HL-60 (cell line): ENCODE measurements around the gene EVA1A.

Experiments
- DNase-seq, 2 experiments: peaks; one replicate each; pipeline ENCODE4 v3.0.0-alpha.2; 2010 to 2020; ENCODE audit warnings: low read depth in 1 of 2, low spot score in 1 of 2
- H3K27ac ChIP-seq: fragments of 250-450 bp; sonication (Bioruptor Pico); replicated peaks from 2 replicates; pipeline ENCODE4 v1.5.1; 2020; ENCODE audit warnings: mild to moderate bottlenecking, moderate library complexity
- H3K27me3 ChIP-seq: fragments of 250-450 bp; sonication (Bioruptor Pico); 2 replicates; pipeline ENCODE4 v1.5.1; 2021; ENCODE audit warnings: mild to moderate bottlenecking, moderate library complexity; ENCODE audit not compliant: insufficient read depth, poor library complexity, severe bottlenecking
- H3K4me3 ChIP-seq: replicated peaks from 2 replicates; pipeline ENCODE4 v1.5.1; 2011; ENCODE audit warnings: mild to moderate bottlenecking, control low read depth, low read length; ENCODE audit not compliant: insufficient read depth
- GABPA ChIP-seq: IDR thresholded peaks from 2 replicates; pipeline ENCODE4 v1.6.1; 2012; ENCODE audit warnings: low read depth
- POLR2AphosphoS5 ChIP-seq: IDR thresholded peaks from 2 replicates; pipeline ENCODE4 v1.6.1; 2012; ENCODE audit warnings: low read depth
- SPI1 ChIP-seq: IDR thresholded peaks from 2 replicates; pipeline ENCODE4 v1.6.1; 2012; ENCODE audit warnings: low read depth, mild to moderate bottlenecking, borderline replicate concordance
- TF ChIP-seq, protein P1 (sequence below): IDR thresholded peaks from 2 replicates; pipeline ENCODE4 v1.6.1; 2012; ENCODE audit warnings: low read depth; ENCODE audit not compliant: insufficient replicate concordance
- TF ChIP-seq, protein P2 (sequence below): IDR thresholded peaks from one replicate; pipeline ENCODE4 v1.5.1; 2011; ENCODE audit warnings: low read length, control low read depth, inconsistent platforms; ENCODE audit not compliant: insufficient read depth

The EVA1A gene

DNA sequence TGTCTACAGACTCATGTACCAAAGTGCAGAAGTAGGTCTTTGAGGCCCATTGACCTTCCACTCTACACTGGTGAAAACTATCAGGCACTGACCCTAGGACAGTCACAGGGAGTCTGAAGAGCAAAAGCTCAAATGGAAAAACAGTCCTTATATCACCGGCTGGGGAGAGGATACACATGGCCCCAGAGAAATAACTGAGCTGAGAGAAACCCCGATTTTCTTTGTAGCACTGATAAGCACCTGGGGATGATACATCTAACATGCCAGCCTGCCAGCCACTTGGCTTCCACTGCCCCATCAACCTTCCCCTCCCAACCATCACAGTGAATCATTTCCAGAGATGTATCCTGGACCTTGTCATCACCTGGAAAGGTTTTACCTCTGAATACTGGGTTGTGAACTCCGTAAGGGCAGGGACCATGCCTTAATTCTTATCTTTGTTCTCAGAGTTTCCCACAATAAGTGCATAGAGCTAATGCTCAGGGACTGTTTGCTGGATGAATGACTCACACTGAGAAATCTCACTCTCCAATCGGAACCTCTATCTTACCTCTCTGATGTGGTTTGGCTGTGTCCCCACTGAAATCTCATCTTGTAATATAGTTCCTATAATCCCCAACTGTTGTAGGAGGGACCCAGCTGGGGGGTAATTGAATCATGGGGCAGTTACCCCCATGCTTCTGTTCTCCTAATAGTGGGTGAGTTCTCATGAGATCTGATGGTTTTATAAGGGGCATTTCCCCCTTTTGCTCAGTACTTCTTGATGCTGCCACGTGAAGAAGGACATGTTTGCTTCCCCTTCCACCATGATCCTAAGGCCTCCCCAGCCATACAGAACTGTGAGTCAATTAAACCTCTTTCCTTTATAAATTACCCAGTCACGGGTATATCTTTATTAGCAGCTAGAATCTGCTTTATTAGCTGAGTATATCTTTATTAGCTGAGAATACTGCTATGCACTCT is 37.1 kb downstream of the EVA1A start:
- no peak for DNase-seq
- Histone ChIP-seq H3K4me3 (no peak overlapping the region), H3K27me3 (peaks cover 11% of the 10 kb centered on the region), H3K27ac (no peak overlapping the region)
- TF ChIP-seq POLR2AphosphoS5, result no peak

DNA sequence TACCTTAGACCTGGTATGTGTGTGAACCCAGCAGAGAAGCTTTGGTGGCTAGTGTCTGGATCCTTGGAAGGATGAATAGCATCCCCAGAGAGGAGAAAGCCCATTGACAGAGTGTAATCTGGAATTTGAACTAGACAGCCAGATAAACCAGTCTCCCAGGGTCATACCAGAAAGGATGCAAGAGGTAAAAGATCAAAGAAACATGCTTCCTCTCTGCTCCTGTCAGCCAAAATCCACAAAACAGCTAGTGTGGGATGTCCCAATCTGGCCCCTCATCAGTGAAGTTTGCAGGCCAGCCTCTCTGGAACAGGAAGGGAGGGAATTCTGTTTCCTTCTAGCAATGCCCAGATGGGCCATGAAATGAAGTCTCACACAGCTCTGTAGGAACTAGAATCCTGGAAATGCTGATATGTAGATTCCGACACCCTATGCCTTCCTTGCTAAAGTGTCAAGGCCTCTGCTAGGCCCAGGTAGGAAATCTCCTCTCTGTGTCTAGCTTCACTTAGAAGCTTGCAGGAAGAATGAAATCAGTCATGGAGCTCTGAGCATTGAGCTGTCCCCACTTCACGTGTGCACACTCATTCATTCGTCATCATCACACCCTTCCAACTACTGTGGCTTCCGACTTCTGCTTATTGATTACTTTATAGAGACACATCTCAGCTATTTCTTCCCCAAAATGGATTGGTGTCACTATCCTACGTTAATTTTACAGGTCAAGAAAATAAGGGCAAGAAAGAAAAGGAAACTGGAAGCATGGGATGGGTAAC is 38.0 kb downstream of the EVA1A start:
- H3K27ac ChIP-seq, result no peak overlapping the region
- DNase-seq, result no peak
- H3K27me3 ChIP-seq, result peaks cover 6% of the 10 kb centered on the region
- H3K4me3 ChIP-seq, result no peak overlapping the region
- TF ChIP-seq, protein P1, sequence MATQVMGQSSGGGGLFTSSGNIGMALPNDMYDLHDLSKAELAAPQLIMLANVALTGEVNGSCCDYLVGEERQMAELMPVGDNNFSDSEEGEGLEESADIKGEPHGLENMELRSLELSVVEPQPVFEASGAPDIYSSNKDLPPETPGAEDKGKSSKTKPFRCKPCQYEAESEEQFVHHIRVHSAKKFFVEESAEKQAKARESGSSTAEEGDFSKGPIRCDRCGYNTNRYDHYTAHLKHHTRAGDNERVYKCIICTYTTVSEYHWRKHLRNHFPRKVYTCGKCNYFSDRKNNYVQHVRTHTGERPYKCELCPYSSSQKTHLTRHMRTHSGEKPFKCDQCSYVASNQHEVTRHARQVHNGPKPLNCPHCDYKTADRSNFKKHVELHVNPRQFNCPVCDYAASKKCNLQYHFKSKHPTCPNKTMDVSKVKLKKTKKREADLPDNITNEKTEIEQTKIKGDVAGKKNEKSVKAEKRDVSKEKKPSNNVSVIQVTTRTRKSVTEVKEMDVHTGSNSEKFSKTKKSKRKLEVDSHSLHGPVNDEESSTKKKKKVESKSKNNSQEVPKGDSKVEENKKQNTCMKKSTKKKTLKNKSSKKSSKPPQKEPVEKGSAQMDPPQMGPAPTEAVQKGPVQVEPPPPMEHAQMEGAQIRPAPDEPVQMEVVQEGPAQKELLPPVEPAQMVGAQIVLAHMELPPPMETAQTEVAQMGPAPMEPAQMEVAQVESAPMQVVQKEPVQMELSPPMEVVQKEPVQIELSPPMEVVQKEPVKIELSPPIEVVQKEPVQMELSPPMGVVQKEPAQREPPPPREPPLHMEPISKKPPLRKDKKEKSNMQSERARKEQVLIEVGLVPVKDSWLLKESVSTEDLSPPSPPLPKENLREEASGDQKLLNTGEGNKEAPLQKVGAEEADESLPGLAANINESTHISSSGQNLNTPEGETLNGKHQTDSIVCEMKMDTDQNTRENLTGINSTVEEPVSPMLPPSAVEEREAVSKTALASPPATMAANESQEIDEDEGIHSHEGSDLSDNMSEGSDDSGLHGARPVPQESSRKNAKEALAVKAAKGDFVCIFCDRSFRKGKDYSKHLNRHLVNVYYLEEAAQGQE, result no peak
- TF ChIP-seq, protein P2, sequence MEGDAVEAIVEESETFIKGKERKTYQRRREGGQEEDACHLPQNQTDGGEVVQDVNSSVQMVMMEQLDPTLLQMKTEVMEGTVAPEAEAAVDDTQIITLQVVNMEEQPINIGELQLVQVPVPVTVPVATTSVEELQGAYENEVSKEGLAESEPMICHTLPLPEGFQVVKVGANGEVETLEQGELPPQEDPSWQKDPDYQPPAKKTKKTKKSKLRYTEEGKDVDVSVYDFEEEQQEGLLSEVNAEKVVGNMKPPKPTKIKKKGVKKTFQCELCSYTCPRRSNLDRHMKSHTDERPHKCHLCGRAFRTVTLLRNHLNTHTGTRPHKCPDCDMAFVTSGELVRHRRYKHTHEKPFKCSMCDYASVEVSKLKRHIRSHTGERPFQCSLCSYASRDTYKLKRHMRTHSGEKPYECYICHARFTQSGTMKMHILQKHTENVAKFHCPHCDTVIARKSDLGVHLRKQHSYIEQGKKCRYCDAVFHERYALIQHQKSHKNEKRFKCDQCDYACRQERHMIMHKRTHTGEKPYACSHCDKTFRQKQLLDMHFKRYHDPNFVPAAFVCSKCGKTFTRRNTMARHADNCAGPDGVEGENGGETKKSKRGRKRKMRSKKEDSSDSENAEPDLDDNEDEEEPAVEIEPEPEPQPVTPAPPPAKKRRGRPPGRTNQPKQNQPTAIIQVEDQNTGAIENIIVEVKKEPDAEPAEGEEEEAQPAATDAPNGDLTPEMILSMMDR, result no peak
- TF ChIP-seq SPI1, result no peak
- no peak for TF ChIP-seq POLR2AphosphoS5
- no peak for TF ChIP-seq GABPA

DNA sequence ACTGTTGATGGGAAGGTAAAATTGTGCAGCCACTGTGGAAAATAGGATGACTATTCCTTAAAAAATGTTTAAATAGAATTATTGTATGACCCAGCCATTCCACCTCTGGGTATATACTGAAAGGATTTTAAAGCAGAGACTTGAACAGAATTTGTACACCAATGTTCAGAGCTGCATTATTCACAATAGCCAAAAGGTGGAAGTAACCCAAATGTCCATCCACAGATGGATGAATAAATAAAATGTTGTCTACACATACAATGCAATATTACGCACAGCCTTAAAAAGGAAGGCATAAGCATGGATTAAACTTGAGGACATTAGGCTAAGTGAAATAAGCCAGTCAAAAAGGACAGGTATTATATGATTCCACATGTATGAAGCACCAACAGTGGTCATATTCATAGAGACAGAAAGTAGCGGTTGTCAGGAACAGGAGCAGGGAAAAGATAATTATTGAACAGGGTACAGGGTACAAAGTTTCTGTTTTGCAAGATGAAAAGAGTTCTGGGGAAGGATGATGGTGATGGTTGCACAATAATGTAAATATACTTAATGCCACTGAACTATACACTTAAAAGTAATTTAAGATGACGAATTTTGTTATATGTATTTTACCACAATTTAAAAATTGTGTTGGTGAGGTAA is 39.4 kb downstream of the EVA1A start:
- no peak overlapping the region for H3K4me3 ChIP-seq
- no peak overlapping the region for H3K27ac ChIP-seq
- H3K27me3 ChIP-seq, result peaks cover 2% of the 10 kb centered on the region
- no peak for DNase-seq
- TF ChIP-seq SPI1, result no peak
- no peak for TF ChIP-seq GABPA
- TF ChIP-seq, protein P2, result no peak
- TF ChIP-seq, protein P1, result no peak
- TF ChIP-seq POLR2AphosphoS5, result no peak

DNA sequence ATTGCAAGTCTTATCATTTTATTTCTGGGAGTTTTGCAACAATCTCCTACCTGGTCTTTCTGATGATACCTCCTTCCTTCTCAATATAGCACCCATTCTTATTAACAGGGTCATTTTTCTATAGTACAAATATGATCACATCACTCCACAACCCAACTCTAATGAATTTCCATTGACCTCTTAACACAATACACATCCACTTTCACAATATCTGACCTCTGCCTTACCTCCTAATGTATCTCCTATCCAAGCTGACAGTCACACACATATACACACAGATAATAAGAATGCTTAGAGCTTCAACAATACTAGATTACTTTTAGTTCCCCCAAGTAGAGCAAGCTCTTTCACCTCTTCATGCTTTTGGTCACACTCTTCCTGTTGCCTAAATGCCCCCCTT is 40.9 kb downstream of the EVA1A start:
- TF ChIP-seq POLR2AphosphoS5 (no peak), GABPA (no peak), SPI1 (no peak)
- TF ChIP-seq, protein P2, result no peak
- TF ChIP-seq, protein P1, result no peak

More for the DNA sequence above, 40.9 kb downstream of the EVA1A start:
- Histone ChIP-seq H3K4me3 (no peak overlapping the region), H3K27me3 (peaks cover 4% of the 10 kb centered on the region), H3K27ac (no peak overlapping the region)
- DNase-seq, result no peak
